Dedifferentiated amniotic fluid mesenchymal stem cell (primary cell): ENCODE measurements around the gene INSC.
"Not testable (repeated sequence)": the region's sequence is repeated elsewhere in the genome, so short reads cannot be mapped to it uniquely, and the experiment has no call there.

Source experiments
- DNase-seq: peaks from one replicate; pipeline ENCODE4 v3.0.0-alpha.2; 2016; ENCODE audit errors: extremely low spot score

Gene INSC

GRCh38 chr11:15114501-15115475 is at the start of gene INSC:
INSC (plus strand) TSS chr11:15114923; CDS start chr11:15149175, 34,252 bp downstream.
- no peak for DNase-seq

- DNase-seq: not testable (repeated sequence)
These were observed 45.0 kb upstream of the INSC start for GRCh38 chr11:15069751-15070150.

- no peak for DNase-seq
These were observed 43.0 kb upstream of the INSC start for GRCh38 chr11:15071556-15072255.

- no peak for DNase-seq
These were observed 42.1 kb upstream of the INSC start for GRCh38 chr11:15072551-15073143.

DNA sequence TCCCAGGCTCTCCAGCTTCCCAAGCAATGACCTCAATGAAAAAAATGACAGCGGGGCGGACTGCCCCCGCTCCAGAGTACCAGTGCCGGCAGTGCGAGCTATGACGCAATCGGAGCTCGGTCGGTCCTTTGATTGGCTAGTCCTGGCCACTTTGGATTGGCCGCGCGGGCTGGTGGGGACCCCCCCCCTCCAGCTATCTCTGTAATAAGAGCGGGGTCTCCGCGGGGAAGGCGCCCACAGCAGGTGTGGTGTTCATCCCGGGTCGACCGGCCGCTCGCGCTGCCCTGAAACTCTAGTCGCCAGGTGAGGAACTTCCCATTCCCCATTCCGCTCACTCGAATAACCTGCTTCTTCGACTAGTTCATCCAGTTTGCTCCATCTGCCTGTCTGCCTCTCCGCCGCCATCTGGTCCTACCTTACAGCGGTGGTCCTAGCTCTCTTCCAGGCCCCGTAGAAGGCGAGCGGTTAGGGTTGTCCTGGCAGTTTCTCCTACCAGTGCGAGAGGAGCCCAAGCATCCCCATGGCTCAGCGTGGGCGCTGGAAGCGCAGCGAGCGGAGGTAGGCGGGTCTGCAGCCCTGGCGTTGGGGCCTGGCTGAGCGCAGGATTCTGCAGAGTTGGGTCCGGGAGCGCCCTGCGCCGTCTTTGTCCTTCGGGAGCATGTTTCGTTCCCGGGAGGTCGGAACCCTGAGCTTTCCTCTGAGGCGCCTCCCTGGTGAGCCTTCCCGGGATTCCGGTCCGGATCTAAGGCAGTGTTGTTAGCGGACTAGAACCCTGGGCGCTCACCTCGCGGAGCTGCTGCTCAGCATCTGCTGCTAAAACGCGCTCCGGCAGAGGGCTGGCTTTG is 41.1 kb upstream of the INSC start, which contains the start of gene CALCB:
Gene CALCB, plus strand, starts transcription at position 233 of the 845 bp plus-strand sequence. CDS start 1,126 bp downstream, outside the sequence.
- DNase-seq: no peak

DNA sequence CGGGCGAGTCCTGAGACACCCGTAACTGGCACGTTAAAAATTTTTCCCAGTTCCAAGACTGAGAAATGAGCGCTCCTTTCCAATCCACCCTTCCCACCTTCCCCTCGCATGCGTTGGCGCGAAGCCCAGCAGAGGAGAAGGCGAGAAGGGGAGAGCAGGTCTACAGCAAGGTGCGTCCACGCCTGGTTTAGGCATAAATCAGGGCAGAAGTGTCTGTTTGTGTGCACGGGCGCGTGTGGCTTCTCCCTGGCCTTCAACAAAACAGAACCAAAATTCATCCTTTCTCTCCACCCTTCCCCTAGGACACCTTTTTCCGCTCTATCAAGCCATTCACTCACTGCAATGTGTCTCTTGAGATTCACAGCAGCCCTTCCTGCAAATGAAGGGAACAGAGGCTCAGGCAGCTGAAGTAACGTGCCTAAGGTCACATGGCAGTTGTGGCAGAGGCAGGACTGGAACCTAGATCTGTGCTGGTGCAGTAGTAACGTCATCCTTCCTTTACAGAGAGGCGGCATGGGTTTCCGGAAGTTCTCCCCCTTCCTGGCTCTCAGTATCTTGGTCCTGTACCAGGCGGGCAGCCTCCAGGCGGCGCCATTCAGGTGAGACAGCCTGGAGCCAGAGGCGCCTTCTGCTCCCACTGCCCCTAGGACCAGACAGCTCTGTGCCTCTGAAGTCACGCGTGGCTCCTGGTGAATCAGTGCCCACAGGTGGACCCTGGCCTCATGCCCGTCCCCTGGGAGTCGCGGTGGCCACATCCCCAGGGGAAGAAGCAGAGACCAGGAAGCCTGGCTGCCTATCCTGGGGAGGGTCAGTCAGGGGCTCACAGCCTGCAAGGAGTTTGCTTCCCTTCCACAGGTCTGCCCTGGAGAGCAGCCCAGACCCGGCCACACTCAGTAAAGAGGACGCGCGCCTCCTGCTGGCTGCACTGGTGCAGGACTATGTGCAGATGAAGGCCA is 40.2 kb upstream of the INSC start:
- no peak for DNase-seq

GRCh38 chr11:15075162-15075526 is 39.6 kb upstream of the INSC start:
- DNase-seq: no peak

DNA sequence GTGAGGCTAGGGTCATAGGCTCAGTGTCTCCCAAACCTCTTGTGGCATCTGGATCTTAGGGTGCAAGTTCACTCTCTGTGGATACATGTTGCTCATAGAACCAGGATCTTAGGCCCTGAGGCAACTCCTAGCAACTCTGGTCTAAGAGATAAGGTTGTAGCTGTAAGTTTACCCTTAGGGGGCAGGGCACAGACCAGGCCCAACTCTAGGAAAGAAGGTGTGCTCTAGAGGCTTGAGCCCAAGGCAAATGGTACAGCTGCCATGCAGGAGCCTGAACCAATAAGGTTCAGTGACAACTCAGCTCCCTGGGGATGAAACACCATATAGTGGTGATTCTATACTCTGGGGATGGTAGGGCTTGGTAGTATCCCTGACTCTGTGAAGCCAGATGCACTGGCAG is 23.5 kb upstream of the INSC start:
- no peak for DNase-seq

DNA sequence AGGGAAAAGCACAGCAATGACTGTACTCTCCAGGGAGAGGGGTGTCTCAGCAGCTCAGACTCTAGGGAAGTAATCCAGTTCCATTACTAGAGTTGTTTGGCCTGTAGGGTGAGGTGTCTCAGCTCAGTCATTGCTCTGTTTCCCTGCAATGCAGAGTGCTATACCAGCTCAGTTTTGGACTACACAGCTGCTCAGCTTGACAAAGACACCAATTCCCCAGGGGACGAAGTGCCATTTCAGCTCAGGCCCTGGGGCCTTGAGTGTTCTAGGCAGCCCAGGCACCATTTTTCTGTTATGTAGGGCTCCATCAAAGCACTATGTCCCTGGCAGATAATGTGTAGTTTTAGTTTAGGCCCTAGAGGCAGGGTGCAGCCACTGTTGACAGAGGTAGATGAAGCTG is 23.1 kb upstream of the INSC start:
- DNase-seq: no peak

- DNase-seq: no peak
These were observed 21.3 kb upstream of the INSC start for GRCh38 chr11:15093432-15093831.

GRCh38 chr11:15095736-15096228 is 18.9 kb upstream of the INSC start:
- no peak for DNase-seq

DNA sequence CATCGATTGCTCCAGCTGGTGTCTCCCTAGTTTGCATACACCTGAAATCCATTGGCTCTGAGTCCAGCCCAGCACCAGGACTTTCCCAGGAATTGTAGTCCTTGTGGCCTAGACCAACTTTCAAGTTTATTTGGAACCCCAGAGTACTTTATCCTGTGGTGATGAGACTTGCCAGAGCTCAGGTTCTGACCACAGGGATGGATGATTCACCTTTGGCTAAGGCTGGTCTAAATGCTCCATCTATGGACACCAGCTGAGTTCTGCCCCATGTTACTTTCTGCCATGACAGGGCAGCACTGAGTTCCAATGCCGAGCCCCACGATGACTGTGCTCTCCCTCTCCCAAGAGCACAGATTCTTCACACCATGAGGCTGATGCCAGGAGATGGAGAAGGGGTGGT is 17.3 kb upstream of the INSC start:
- DNase-seq: no peak

GRCh38 chr11:15099267-15099666 is 15.5 kb upstream of the INSC start:
- no peak for DNase-seq

DNA sequence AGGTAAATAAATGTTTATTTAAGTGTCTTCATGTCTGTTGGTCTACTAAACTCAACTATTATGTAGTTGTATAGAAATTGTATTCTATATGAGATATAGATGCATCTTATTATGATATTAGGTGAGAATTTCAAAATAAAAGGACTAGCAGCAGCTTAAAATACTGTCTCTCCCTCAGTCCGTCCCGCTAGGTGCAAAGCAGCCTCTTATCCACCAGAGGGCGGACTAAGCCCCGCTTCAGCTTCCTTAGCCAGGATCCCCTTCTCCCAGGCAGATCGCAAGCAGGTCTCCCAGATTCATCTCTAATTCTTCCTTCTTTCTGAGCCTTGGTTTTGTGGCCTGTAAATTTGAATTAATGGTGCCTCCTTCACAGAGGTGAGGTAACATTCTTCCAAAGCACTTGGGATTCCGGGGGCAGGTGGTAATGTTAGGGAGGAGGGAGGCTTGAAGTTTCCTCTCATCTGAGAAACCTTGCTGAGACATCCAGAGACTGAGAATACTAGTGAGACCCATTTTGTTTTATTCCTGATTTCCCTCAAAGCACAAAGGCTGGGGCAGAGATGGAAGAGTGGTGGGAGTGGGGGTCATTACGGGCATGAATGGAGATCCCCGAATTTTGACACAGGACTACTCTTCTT is 13.5 kb upstream of the INSC start:
- DNase-seq: peak; percentile 65

DNA sequence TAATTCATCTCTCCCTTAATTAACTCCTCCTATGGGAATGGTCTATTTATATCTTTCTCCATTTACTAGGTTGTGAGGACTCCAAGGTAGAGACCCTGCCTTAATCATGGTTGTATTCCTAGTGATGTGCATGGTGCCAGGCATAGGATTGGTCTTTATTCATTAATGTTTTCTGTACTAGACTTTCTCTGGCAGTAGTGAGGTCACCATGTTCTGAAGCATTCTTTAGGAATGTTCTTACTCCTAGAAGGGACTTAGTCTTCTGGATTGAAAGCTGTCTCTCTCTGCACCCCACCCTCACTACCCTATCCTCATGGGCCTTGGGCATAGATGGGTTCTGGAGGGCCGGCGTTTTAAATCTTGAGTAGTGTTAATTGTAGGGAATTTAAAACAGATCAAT is 10.6 kb upstream of the INSC start:
- no peak for DNase-seq

GRCh38 chr11:15106201-15106965 is 8.3 kb upstream of the INSC start:
- no peak for DNase-seq

DNA sequence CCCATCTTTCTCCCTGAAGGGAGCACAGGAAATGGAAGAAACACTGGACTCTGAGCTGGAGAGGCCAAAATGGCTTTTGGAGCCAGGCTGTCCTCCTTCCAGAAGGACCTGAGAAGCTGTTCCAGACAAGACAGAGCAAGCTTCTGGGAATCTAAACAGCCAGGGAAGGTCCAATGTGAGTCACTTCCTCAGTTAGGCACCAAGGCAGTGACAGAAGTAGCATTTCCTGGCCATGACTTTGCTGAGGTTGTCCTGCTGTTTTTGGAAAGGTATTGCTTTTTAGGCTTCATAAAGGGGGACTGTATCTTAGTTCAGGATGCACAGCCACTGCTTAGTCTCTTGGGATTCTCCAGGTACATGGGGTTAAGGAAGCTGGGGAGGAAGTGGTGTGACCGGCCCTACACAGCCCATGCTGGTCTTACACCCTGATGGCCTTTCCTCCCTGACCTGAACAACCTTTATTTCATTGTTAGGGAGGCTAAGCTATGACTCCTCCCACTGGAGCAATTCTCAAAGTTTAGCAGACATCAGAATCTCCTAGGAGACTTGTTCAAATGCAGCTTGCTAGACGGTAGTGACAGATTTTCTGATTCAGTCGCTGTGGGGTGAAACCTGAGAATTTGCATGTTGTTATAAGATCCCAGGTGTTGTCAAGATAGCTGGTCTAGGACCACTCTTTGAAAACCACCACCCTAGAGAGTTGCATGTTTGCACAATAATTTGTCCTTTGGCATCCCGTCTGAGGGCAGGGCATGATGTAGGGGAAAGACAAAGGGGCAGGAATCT is 6.8 kb upstream of the INSC start:
- no peak for DNase-seq

DNA sequence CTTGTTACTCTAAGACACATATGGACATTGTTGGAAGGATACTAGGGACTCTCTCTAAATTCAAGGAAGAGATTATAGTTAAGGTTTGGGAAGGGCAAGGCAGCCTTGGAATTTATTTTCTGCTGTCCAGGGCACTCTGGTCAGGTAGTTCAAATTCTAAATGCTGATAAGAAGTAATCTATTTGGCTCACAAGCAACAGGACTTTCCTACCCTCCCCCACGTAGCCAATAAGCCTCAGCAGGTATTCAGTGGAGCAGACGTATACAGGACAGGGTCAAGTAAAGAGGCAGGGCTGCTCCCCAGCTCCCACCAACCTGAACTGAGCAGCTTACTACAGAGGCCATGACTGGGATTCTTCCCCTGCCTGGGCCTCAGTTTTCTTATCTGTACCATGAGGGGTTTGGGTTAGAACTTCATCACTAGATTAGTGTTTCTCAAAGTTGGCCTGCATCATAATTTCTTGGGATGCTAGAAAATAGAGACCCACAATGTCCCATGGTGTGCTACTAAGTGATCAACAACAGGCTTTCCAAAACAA is 6.1 kb upstream of the INSC start:
- DNase-seq: no peak
